ENCODE data around the gene AOAH. TPM values are rescaled to one million over a fixed set of nuclear protein-coding genes. Genes with fewer than 3 reads are reported as not detected.

Gene AOAH
- total and polyA plus RNA-seq, 9 of the 15 experiments (the other 6 are each of a cell fraction or from before 2014, with no cell fraction given), result not detected

DNA sequence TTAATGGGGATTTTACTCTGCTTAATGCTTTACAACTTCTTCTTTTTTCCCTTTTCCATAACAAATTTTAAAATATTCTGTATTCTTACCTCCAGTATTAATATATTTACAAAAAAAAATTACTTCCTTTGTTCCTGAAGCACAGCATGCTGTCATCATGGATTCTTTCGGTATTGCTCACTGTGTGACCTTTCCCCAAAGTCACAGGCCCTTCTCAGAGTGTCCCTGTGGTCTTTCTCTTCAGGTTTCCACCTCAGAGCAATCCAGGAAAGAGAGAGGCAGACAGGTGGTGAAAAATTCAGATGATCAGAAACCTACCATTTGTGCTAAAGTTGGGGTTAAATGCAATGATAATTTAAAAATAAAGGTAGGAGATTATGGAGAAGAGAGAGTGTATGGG is 13.0 kb downstream of the AOAH start:
- Histone ChIP-seq H3K27me3 (ENCODE audit: control insufficient read depth in 2 of 2, insufficient read depth in 2 of 2, low read length in 2 of 2) (no peaks in the 10 kb centered on the region; a peak in 1 of 5 replicates), H3K9me1 (ENCODE audit: control insufficient read depth, insufficient read depth, low read length) (no peaks in the 10 kb centered on the region), H3K4me3 (no peak overlapping the region), H3K9me3 (replicated peaks; ENCODE audit: control insufficient read depth, insufficient read depth, low read depth, low read length) (no peaks in the 10 kb centered on the region), H3K27ac (ENCODE audit: extremely low read depth, low read depth, low read length) (no peak overlapping the region), H3K9ac (ENCODE audit: insufficient read depth in 1 of 2, low read depth in 2 of 2, low read length in 2 of 2) (no peak overlapping the region), H3K4me2 (ENCODE audit: insufficient read depth, low read length) (no peak overlapping the region), H3K4me1 (replicated peaks in 1 of 2; ENCODE audit: control insufficient read depth in 2 of 2, insufficient read depth in 2 of 2, low read length in 2 of 2) (no peaks in the 10 kb centered on the region), H3K36me3 (ENCODE audit: control insufficient read depth, insufficient read depth, low read length) (no peaks in the 10 kb centered on the region), H3K79me2 (ENCODE audit: control insufficient read depth, insufficient read depth, low read length) (no peaks in the 10 kb centered on the region), H2AFZ (ENCODE audit: low read depth, low read length) (no peak overlapping the region), H4K20me1 (replicated peaks; ENCODE audit: control insufficient read depth, insufficient read depth, low read length) (no peaks in the 10 kb centered on the region)
- DNase-seq (ENCODE audit: extremely low read depth in 1 of 4, low spot score in 3 of 4) (no peak), FAIRE-seq (no peak), ATAC-seq (no peak)
- TF ChIP-seq PHF21A (IDR thresholded peaks at IDR 0.05; ENCODE audit: borderline replicate concordance, low read depth) (no peak), ZFX (CRISPR knock-in tag; IDR thresholded peaks at IDR 0.05) (no peak)
- TF ChIP-seq, protein P1, sequence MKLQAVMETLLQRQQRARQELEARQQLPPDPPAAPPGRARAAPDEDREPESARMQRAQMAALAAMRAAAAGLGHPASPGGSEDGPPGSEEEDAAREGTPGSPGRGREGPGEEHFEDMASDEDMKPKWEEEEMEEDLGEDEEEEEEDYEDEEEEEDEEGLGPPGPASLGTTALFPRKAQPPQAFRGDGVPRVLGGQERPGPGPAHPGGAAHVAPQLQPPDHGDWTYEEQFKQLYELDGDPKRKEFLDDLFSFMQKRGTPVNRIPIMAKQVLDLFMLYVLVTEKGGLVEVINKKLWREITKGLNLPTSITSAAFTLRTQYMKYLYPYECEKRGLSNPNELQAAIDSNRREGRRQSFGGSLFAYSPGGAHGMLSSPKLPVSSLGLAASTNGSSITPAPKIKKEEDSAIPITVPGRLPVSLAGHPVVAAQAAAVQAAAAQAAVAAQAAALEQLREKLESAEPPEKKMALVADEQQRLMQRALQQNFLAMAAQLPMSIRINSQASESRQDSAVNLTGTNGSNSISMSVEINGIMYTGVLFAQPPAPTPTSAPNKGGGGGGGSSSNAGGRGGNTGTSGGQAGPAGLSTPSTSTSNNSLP (IDR thresholded peaks at IDR 0.05; ENCODE audit: borderline replicate concordance, low read depth, low read length), result no peak
- in situ Hi-C loops (cut with MboI), result no loop called here
- ChIA-PET CTCF (ENCODE audit: low intra/inter-chr PET ratio) (no interaction called here), POLR2A (no interaction called here)
- 0% methylated on average over 1 of the region's 1 CpG for WGBS (ENCODE audit: insufficient coverage, low coverage, missing lambda C conversion rate)
- BruUV-seq (replicated peaks), result no TSS peak
- intact Hi-C loops (cut with micrococcal nuclease), result no loop called here

DNA sequence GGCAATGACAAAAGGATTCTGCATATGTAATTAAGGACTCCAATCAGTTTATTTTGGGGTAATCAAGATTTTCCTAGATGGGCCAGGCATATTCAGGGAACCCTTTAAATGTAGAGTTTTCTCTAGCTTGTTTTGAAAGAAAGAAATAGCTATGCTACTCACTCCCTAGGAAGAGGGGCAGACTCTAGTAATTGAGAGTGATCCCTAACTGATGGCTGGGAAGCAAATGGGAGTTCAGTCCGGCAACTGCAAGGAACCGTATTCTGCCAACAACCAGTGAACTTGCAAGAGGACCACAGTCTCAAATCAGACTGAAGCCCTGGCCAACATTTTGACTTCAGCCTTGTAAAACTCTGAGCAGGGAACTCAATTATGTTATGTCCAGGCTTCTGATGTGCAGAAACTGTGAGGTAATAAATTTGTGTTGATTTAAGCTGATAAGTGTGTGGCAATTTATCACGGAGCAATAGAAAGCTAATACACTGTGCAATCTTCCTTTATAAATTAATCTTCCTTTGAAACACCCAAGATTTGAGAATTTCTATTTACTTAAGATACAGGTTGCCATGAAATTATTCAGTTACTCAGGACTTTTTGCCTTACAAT is 14.0 kb downstream of the AOAH start:
- no peak for DNase-seq (ENCODE audit: extremely low read depth in 1 of 4, low spot score in 3 of 4)
- Histone ChIP-seq H3K4me2 (ENCODE audit: insufficient read depth, low read length) (no peak overlapping the region), H3K27me3 (ENCODE audit: control insufficient read depth in 2 of 2, insufficient read depth in 2 of 2, low read length in 2 of 2) (no peaks in the 10 kb centered on the region; a peak in 1 of 5 replicates), H2AFZ (ENCODE audit: low read depth, low read length) (no peak overlapping the region), H3K4me1 (replicated peaks in 1 of 2; ENCODE audit: control insufficient read depth in 2 of 2, insufficient read depth in 2 of 2, low read length in 2 of 2) (no peaks in the 10 kb centered on the region), H3K9me3 (replicated peaks; ENCODE audit: control insufficient read depth, insufficient read depth, low read depth, low read length) (no peaks in the 10 kb centered on the region), H3K27ac (ENCODE audit: extremely low read depth, low read depth, low read length) (no peak overlapping the region), H3K36me3 (ENCODE audit: control insufficient read depth, insufficient read depth, low read length) (no peaks in the 10 kb centered on the region), H3K9me1 (ENCODE audit: control insufficient read depth, insufficient read depth, low read length) (no peaks in the 10 kb centered on the region), H3K9ac (ENCODE audit: insufficient read depth in 1 of 2, low read depth in 2 of 2, low read length in 2 of 2) (no peak overlapping the region), H4K20me1 (replicated peaks; ENCODE audit: control insufficient read depth, insufficient read depth, low read length) (no peaks in the 10 kb centered on the region), H3K4me3 (no peak overlapping the region), H3K79me2 (ENCODE audit: control insufficient read depth, insufficient read depth, low read length) (no peaks in the 10 kb centered on the region)
- ChIA-PET POLR2A (interaction anchor here (0.6 kb wide), 1 partner anchor 11 kb away, joined by 3 read pairs; no protein-coding TSS in a partner anchor), CTCF (ENCODE audit: low intra/inter-chr PET ratio) (no interaction called here)
- in situ Hi-C loops (cut with MboI) (no loop called here), intact Hi-C loops (cut with micrococcal nuclease) (no loop called here)
- WGBS (ENCODE audit: insufficient coverage, low coverage, missing lambda C conversion rate), result 0% methylated on average over 3 of the region's 3 CpGs
- no peak for FAIRE-seq
- no TSS peak for BruUV-seq (replicated peaks)
- no peak for ATAC-seq
- TF ChIP-seq, protein P2, sequence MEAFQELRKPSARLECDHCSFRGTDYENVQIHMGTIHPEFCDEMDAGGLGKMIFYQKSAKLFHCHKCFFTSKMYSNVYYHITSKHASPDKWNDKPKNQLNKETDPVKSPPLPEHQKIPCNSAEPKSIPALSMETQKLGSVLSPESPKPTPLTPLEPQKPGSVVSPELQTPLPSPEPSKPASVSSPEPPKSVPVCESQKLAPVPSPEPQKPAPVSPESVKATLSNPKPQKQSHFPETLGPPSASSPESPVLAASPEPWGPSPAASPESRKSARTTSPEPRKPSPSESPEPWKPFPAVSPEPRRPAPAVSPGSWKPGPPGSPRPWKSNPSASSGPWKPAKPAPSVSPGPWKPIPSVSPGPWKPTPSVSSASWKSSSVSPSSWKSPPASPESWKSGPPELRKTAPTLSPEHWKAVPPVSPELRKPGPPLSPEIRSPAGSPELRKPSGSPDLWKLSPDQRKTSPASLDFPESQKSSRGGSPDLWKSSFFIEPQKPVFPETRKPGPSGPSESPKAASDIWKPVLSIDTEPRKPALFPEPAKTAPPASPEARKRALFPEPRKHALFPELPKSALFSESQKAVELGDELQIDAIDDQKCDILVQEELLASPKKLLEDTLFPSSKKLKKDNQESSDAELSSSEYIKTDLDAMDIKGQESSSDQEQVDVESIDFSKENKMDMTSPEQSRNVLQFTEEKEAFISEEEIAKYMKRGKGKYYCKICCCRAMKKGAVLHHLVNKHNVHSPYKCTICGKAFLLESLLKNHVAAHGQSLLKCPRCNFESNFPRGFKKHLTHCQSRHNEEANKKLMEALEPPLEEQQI (IDR thresholded peaks at IDR 0.05), result no peak
- TF ChIP-seq PHF20 (IDR thresholded peaks at IDR 0.05; ENCODE audit: partially characterized antibody) (no peak), POLR2H (tag; IDR thresholded peaks at IDR 0.05; ENCODE audit: low read depth) (no peak), SMAD3 (CRISPR knock-in tag; conservative IDR thresholded peaks at IDR 0.05) (no peak)
- TF ChIP-seq, protein P3, sequence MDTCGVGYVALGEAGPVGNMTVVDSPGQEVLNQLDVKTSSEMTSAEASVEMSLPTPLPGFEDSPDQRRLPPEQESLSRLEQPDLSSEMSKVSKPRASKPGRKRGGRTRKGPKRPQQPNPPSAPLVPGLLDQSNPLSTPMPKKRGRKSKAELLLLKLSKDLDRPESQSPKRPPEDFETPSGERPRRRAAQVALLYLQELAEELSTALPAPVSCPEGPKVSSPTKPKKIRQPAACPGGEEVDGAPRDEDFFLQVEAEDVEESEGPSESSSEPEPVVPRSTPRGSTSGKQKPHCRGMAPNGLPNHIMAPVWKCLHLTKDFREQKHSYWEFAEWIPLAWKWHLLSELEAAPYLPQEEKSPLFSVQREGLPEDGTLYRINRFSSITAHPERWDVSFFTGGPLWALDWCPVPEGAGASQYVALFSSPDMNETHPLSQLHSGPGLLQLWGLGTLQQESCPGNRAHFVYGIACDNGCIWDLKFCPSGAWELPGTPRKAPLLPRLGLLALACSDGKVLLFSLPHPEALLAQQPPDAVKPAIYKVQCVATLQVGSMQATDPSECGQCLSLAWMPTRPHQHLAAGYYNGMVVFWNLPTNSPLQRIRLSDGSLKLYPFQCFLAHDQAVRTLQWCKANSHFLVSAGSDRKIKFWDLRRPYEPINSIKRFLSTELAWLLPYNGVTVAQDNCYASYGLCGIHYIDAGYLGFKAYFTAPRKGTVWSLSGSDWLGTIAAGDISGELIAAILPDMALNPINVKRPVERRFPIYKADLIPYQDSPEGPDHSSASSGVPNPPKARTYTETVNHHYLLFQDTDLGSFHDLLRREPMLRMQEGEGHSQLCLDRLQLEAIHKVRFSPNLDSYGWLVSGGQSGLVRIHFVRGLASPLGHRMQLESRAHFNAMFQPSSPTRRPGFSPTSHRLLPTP (IDR thresholded peaks at IDR 0.05; ENCODE audit: borderline replicate concordance, extremely low read depth, insufficient read length), result no peak
